ENCODE data around the gene PYGO2.

PYGO2 gene, protein sequence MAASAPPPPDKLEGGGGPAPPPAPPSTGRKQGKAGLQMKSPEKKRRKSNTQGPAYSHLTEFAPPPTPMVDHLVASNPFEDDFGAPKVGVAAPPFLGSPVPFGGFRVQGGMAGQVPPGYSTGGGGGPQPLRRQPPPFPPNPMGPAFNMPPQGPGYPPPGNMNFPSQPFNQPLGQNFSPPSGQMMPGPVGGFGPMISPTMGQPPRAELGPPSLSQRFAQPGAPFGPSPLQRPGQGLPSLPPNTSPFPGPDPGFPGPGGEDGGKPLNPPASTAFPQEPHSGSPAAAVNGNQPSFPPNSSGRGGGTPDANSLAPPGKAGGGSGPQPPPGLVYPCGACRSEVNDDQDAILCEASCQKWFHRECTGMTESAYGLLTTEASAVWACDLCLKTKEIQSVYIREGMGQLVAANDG

GRCh38 chr1:154961207-154962155 lies at the start of gene PYGO2:
Gene PYGO2 (minus strand): TSS chr1:154961782. CDS start chr1:154961576, 206 bp downstream.
- Mint-ChIP-seq H3K4me3 (peak within 1 kb of the TSS; percentile 88 to 92), H3K9me3 (no peaks in the 10 kb centered on the region), H3K4me1 (peaks cover 72% of the 10 kb centered on the region), H3K27ac (peak within 1 kb of the TSS; percentile 95 to 96), H3K27me3 (no peaks in the 10 kb centered on the region)
- peak; percentile 88 for ATAC-seq
- DNase-seq: peak; percentile 83 to 86

- Mint-ChIP-seq H3K9me3 (no peaks in the 10 kb centered on the region), H3K27me3 (peaks cover 3% of the 10 kb centered on the region), H3K4me1 (peaks cover 94% of the 10 kb centered on the region), H3K27ac (no peak overlapping the region), H3K4me3 (peak overlapping the region; percentile 30 to 52)
- no peak for DNase-seq
- no peak for ATAC-seq
These were observed 49.4 kb upstream of the PYGO2 start for GRCh38 chr1:155011004-155011416.

DNA sequence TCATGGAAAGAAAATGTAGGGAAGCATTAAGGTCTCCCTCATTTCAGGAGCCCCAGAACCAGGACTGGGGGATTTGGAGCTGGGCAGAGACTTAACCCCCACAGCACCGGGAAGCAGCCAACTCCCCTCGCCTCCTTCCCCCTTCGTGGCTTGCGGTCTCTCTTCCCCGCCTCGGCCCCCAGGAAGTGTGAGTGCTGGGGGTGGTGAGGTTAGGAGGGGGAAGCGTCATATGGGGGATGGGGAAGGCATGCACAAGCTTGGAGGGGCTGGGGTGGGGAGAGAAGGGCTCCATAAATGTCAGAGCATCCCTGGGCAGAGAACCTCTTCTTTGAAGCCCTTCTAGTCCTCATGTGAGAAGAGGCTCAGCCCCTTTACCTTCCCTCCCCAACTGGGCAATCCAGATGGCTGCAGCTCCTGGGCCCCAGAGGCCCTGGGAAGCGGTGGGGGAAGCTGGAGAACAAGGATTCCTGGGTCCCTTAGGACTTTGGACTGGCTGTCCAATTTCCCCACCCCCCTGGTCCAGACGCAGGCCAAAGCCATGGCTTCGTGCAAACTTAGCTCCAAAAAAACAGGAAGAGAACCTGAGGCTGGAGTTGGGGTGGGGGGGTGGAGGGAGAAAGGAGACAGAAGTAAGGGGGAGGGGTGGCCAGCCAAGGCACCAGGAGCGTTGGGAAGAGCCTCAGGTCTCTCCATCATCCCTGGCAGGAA lies 48.8 kb upstream of the PYGO2 start:
- Mint-ChIP-seq H3K4me1 (peaks cover 94% of the 10 kb centered on the region), H3K27ac (peak overlapping the region in 1 of 2 donors; percentile 23), H3K9me3 (no peaks in the 10 kb centered on the region), H3K27me3 (no peaks in the 10 kb centered on the region), H3K4me3 (peak overlapping the region; percentile 58 to 73)
- ATAC-seq (no peak), DNase-seq (no peak)

DNA sequence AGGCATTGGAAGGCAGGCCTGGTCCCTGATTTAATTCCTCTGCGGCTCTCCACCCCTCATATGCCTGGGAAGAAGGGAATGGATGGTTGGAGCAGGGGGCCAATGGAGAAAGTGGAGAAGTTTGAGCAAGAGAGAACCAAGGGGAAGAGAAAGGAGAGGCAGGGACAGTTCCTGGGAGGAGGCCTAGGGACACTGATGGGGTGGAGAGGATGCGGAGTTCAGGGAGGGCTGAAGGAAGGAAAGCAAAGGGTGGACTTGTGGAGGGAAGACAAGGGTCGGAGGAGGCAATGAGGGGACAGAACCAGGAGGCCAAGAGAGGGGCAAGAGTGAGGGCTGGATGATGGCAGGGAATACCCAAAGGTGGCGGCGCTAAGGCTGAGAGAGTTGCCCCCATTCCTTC lies 48.2 kb upstream of the PYGO2 start:
- H3K27me3 Mint-ChIP-seq: no peaks in the 10 kb centered on the region
- DNase-seq (no peak), ATAC-seq (no peak)
- no peaks in the 10 kb centered on the region for H3K9me3 Mint-ChIP-seq
- peak overlapping the region; percentile 58 to 73 for H3K4me3 Mint-ChIP-seq
- peaks cover 99% of the 10 kb centered on the region for H3K4me1 Mint-ChIP-seq
- no peak overlapping the region for H3K27ac Mint-ChIP-seq

DNA sequence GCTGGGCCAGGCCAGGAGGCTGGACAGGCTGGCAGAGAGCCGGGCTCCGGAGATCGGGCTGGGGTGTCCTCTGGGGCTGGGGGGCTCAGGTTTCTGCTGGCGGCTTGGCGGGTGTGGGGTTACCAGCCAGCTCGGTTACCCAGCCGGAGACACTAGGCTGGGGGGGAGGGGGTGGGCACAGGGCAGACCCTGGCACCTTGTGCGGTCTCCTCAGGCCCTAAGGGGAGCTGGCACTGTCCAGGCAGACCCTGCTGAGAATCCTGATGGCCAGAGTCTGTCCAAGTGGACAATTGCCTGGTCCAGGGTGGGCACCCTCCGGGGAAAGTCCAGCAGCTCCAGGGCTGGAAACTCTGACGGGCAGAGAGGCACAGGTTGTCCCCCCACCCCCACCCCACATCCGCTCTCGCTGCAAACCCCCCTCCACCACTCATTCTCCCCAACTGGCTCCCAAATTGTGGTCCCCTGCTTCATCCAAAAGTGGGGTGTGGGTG lies 47.7 kb upstream of the PYGO2 start:
- no peak for ATAC-seq
- H3K9me3 Mint-ChIP-seq: no peaks in the 10 kb centered on the region
- H3K4me3 Mint-ChIP-seq: peak overlapping the region; percentile 70 to 74
- peaks cover 100% of the 10 kb centered on the region for H3K4me1 Mint-ChIP-seq
- DNase-seq: no peak
- peak overlapping the region in 1 of 2 donors; percentile 89 for H3K27ac Mint-ChIP-seq
- H3K27me3 Mint-ChIP-seq: no peaks in the 10 kb centered on the region

GRCh38 chr1:155008015-155008941 lies 46.7 kb upstream of the PYGO2 start:
- H3K27ac Mint-ChIP-seq: peak overlapping the region in 1 of 2 donors; percentile 89
- H3K4me3 Mint-ChIP-seq: peak overlapping the region in 1 of 2 donors; percentile 66
- ATAC-seq: no peak
- no peaks in the 10 kb centered on the region for H3K9me3 Mint-ChIP-seq
- peaks cover 99% of the 10 kb centered on the region for H3K4me1 Mint-ChIP-seq
- H3K27me3 Mint-ChIP-seq: no peaks in the 10 kb centered on the region
- DNase-seq: no peak

GRCh38 chr1:155007251-155007828 lies 45.8 kb upstream of the PYGO2 start:
- Mint-ChIP-seq H3K4me3 (no peak overlapping the region), H3K27ac (peak overlapping the region in 1 of 2 donors; percentile 99), H3K27me3 (no peaks in the 10 kb centered on the region), H3K9me3 (no peaks in the 10 kb centered on the region), H3K4me1 (peaks cover 90% of the 10 kb centered on the region)
- ATAC-seq (no peak), DNase-seq (no peak)

DNA sequence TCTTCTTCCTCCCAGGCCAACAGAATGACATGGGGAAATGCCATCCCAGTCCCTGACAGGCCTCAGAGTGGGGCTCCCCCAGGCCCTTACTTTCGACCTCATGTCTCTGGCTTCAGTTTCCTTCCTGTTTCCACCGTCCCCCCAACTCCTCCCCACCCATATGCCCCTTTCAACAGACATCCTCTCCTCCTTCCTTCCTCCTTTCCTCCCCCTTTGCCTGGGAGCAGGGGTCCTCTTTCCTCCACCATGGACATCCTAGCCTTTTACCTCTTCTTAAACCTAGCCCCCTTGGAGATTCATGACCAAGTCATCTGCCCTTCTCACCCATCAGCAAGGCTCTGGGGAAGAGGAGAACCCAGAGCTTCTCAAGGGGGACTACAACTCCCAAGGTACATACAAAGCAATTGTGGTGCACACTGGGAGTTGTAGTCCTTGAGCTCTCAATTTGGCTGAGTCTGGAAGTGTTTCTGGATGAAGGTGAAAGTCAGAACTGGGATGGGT lies 45.1 kb upstream of the PYGO2 start:
- DNase-seq (peak in 1 of 2 donors; percentile 55), ATAC-seq (peak; percentile 20)
- Mint-ChIP-seq H3K27ac (peak overlapping the region; percentile 99), H3K4me3 (peak overlapping the region; percentile 89 to 93), H3K9me3 (no peaks in the 10 kb centered on the region), H3K4me1 (peaks cover 83% of the 10 kb centered on the region), H3K27me3 (no peaks in the 10 kb centered on the region)

DNA sequence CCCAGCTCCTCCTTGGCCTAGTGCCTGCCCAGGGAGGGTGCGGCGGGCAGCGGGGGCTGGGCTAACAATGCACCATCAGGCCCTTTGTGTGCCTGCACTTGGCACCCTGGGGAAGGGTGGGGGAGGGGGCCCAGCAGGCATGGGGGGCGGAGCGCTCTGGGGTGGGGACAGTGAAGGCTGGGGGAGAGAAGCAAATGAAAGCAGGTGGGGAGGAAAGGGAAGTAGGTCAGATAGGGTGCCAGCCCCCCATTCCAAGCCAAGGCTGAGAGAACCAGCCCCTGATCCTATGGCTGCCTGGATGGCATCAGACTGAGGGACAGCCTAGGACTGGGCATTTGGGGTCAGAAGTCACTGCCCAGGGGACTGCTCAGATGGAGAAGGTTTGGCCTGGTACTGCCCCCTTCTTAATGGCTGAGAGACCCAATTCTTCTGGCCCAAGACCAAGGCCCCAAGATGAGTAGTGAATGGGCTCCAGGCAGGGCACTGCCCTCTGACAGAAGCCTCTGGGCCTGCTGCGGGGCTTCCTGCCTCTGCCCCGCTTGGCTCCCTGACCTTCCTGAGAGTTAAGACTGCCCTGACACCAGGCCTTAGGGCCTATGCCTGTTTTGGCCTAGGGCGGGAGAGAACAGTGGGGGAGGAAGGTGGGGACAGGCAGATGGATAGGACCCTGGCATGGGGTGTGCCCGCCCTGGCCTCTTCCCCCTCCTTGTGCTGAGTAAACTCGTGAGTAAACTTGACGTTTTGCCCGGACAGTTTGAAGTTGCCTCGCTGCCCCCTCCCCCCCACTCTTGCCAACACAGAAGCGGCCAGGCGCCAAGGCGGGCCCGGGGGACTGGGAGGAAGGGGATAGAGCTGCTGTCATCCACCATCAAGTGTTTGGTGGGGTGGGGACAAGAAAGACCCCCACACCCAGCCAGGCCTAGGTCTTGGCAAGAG lies 43.8 kb upstream of the PYGO2 start:
- Mint-ChIP-seq H3K9me3 (no peaks in the 10 kb centered on the region), H3K27me3 (no peaks in the 10 kb centered on the region), H3K4me3 (peak overlapping the region; percentile 89 to 93), H3K27ac (peak overlapping the region; percentile 99), H3K4me1 (peaks cover 71% of the 10 kb centered on the region)
- no peak for DNase-seq
- peak; percentile 1 for ATAC-seq

- Mint-ChIP-seq H3K4me3 (peak overlapping the region; percentile 89 to 93), H3K27ac (peak overlapping the region; percentile 99), H3K9me3 (no peaks in the 10 kb centered on the region), H3K4me1 (peaks cover 71% of the 10 kb centered on the region), H3K27me3 (no peaks in the 10 kb centered on the region)
- peak; percentile 43 to 83 for DNase-seq
- peak; percentile 30 for ATAC-seq
These were observed 42.9 kb upstream of the PYGO2 start for GRCh38 chr1:155004352-155005075.

DNA sequence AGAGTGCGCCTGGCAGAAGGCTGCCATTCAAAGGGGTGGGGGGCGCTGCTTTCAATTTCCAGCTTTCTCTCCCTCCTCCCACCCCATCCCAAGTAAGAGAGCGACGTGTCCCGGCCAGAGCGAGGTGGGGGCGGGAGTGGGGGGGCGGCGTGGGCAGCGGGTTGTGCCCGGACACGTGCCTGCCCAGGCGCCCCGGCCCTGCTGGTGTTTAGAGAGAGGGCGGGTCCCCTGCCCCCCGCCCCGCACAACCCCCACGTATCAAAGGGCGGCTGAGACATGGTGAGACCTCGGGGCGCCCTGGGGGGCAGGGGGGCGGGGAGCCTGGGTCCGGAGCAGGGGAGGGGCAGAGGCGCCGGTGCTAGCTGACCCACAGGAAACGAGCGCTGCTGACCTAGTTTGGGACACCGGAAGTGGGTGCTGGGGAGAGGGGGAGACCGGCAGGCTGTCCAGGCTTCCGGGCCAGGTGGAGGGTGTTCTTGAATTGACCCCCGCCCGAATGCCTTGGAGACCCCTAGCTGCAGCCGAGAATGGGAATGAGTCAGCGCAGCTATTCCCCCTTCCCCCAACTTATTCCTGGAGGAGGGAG lies 42.3 kb upstream of the PYGO2 start:
- Mint-ChIP-seq H3K4me1 (peaks cover 71% of the 10 kb centered on the region), H3K27me3 (no peaks in the 10 kb centered on the region), H3K4me3 (peak overlapping the region; percentile 89 to 93), H3K27ac (peak overlapping the region; percentile 99), H3K9me3 (no peaks in the 10 kb centered on the region)
- ATAC-seq (no peak), DNase-seq (peak in 1 of 2 donors; percentile 65)

DNA sequence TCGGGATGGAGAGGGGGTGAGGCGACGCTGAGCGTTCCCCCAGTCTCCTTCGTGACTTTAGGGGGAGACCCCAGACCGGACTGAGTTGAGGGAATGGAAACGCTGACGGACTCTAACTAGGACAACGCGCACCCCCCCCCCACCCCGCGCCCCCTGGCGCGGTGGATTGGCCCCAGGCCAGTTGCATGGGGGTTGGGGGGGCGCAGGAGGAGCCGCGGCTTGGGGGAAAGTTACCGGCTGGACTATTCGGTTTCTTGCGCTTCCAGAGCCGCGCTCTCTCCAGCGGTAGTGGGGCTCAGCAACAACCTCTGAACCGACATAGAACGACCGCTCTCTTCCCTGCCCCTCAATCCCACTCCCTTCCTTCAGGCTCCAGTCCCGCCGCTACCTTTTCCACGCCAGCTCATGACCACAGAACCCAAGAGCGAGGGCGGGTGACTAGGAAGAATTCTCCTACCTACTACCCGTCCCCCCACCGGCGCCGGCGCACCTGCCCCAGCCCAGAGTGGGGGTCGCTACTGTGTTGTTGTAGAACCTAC lies 41.7 kb upstream of the PYGO2 start:
- Mint-ChIP-seq H3K4me3 (peak overlapping the region; percentile 89 to 93), H3K27ac (peak overlapping the region; percentile 99), H3K27me3 (peaks cover under 1% of the 10 kb centered on the region), H3K4me1 (peaks cover 71% of the 10 kb centered on the region), H3K9me3 (no peaks in the 10 kb centered on the region)
- DNase-seq: peak in 1 of 2 donors; percentile 39
- ATAC-seq: no peak

Data from stimulated activated naive CD8-positive, alpha-beta T cell treated with anti-CD3 and anti-CD28 coated beads, Interleukin-15, amount 100 ng/mL, for 72 hours (primary cell).